DOHH2 (cell line): ENCODE measurements around the gene HOXB1.
"Not testable (repeated sequence)": the region's sequence is repeated elsewhere in the genome, so short reads cannot be mapped to it uniquely, and the experiment has no call there.

ENCODE experiments used
- H3F3A ChIP-seq: fragments of 200-600 bp; sonication (generic), shearing (Covaris generic); 2 replicates; pipeline ENCODE4 v1.6.0; 2016; ENCODE audit warnings: antibody characterized with exemption, mild to moderate bottlenecking; ENCODE audit not compliant: control insufficient read depth, insufficient read depth
- H3K27ac ChIP-seq: fragments of 200-600 bp; sonication (generic); 2 replicates; pipeline ENCODE4 v1.5.1; 2014; ENCODE audit warnings: low read depth, mild to moderate bottlenecking, low read length, moderate library complexity
- H3K27me3 ChIP-seq: fragments of 200-600 bp; sonication (generic); 2 replicates; pipeline ENCODE4 v1.6.1; 2014; ENCODE audit warnings: mild to moderate bottlenecking, low read length, mixed read lengths; ENCODE audit not compliant: control insufficient read depth
- H3K36me3 ChIP-seq: fragments of 200-600 bp; sonication (generic); 2 replicates; pipeline ENCODE4 v1.6.1; 2014; ENCODE audit warnings: mild to moderate bottlenecking, low read length, moderate library complexity, mixed read lengths; ENCODE audit not compliant: control insufficient read depth
- H3K4me1 ChIP-seq: fragments of 200-600 bp; sonication (generic); 2 replicates; pipeline ENCODE4 v1.6.1; 2014; ENCODE audit warnings: mild to moderate bottlenecking, low read length, mixed read lengths; ENCODE audit not compliant: control insufficient read depth
- H3K4me2 ChIP-seq: fragments of 200-600 bp; sonication (generic); 2 replicates; pipeline ENCODE4 v1.6.0; 2014; ENCODE audit warnings: mild to moderate bottlenecking, low read length, moderate library complexity
- H3K4me3 ChIP-seq: fragments of 200-600 bp; sonication (generic); 2 replicates; pipeline ENCODE4 v1.5.1; 2014; ENCODE audit warnings: mild to moderate bottlenecking, low read length, mixed read lengths
- H3K79me2 ChIP-seq: fragments of 200-600 bp; sonication (generic); 2 replicates; pipeline ENCODE4 v1.6.1; 2014; ENCODE audit warnings: mild to moderate bottlenecking, low read length, mixed read lengths; ENCODE audit not compliant: control insufficient read depth
- H3K9me2 ChIP-seq: fragments of 200-600 bp; sonication (generic); replicated peaks from 2 replicates; pipeline ENCODE4 v1.6.1; 2014; ENCODE audit warnings: mild to moderate bottlenecking, low read length, mixed read lengths; ENCODE audit not compliant: control insufficient read depth
- H3K9me3 ChIP-seq: fragments of 200-600 bp; sonication (generic); 2 replicates; pipeline ENCODE4 v1.6.1; 2014; ENCODE audit warnings: antibody characterized with exemption, low read length, mixed read lengths; ENCODE audit not compliant: control insufficient read depth, insufficient read depth
- H4K20me1 ChIP-seq: fragments of 200-600 bp; sonication (generic); 2 replicates; pipeline ENCODE4 v1.6.0; 2014; ENCODE audit warnings: low read depth, mild to moderate bottlenecking, antibody characterized with exemption, low read length, moderate library complexity; ENCODE audit not compliant: control insufficient read depth, insufficient read depth
- CTCF ChIP-seq: fragments of 200-600 bp; sonication (generic); IDR thresholded peaks from one replicate; pipeline ENCODE4 v1.5.1; 2014; ENCODE audit warnings: antibody characterized with exemption, mild to moderate bottlenecking, low read depth, low read length; ENCODE audit not compliant: poor library complexity, severe bottlenecking
- EZH2phosphoT487 ChIP-seq: fragments of 200-600 bp; sonication (generic); IDR thresholded peaks from 2 replicates; pipeline ENCODE4 v1.6.1; 2017; ENCODE audit warnings: borderline replicate concordance, mild to moderate bottlenecking, antibody characterized with exemption, low read length, moderate library complexity, mixed read lengths

HOXB1 gene

GRCh38 chr17:48541036-48541576, 10.3 kb upstream of the HOXB1 start:
- Histone ChIP-seq H3K27ac (no peak overlapping the region), H3K4me2 (no peak overlapping the region), H3K4me3 (no peak overlapping the region), H3K4me1 (no peaks in the 10 kb centered on the region), H3K79me2 (no peaks in the 10 kb centered on the region), H3K27me3 (peaks cover 62% of the 10 kb centered on the region), H3K9me3 (no peaks in the 10 kb centered on the region), H3F3A (no peaks in the 10 kb centered on the region), H3K36me3 (no peaks in the 10 kb centered on the region), H4K20me1 (no peaks in the 10 kb centered on the region), H3K9me2 (no peaks in the 10 kb centered on the region)
- TF ChIP-seq EZH2phosphoT487 (0 out of 2 replicates have a peak, but pooled peaks have one; percentile 24), CTCF (no peak)

- H3K27me3 ChIP-seq = peaks cover 57% of the 10 kb centered on the region
These were observed 9.4 kb upstream of the HOXB1 start for GRCh38 chr17:48540213-48540612.

GRCh38 chr17:48539177-48539576, 8.4 kb upstream of the HOXB1 start:
- no peak for TF ChIP-seq EZH2phosphoT487
- TF ChIP-seq CTCF = no peak
- Histone ChIP-seq H3K36me3 (no peaks in the 10 kb centered on the region), H3K9me3 (no peaks in the 10 kb centered on the region), H3K27me3 (peaks cover 50% of the 10 kb centered on the region), H3F3A (no peaks in the 10 kb centered on the region), H3K4me3 (no peak overlapping the region), H3K27ac (no peak overlapping the region), H3K4me2 (no peak overlapping the region), H3K4me1 (no peaks in the 10 kb centered on the region), H3K9me2 (no peaks in the 10 kb centered on the region), H4K20me1 (no peaks in the 10 kb centered on the region), H3K79me2 (no peaks in the 10 kb centered on the region)

More at GRCh38 chr17:48540213-48540612, 9.4 kb upstream of the HOXB1 start:
- H3K27ac ChIP-seq = no peak overlapping the region
- no peak for TF ChIP-seq CTCF
- no peak for TF ChIP-seq EZH2phosphoT487
- no peaks in the 10 kb centered on the region for H3K9me3 ChIP-seq
- no peaks in the 10 kb centered on the region for H3F3A ChIP-seq
- H3K4me1 ChIP-seq = no peaks in the 10 kb centered on the region
- no peaks in the 10 kb centered on the region for H3K9me2 ChIP-seq
- H4K20me1 ChIP-seq = no peaks in the 10 kb centered on the region
- no peak overlapping the region for H3K4me3 ChIP-seq
- no peaks in the 10 kb centered on the region for H3K36me3 ChIP-seq
- no peaks in the 10 kb centered on the region for H3K79me2 ChIP-seq
- no peak overlapping the region for H3K4me2 ChIP-seq

- Histone ChIP-seq H3K79me2 (no peaks in the 10 kb centered on the region), H3K9me2 (no peaks in the 10 kb centered on the region), H3K9me3 (no peaks in the 10 kb centered on the region), H4K20me1 (no peaks in the 10 kb centered on the region), H3K4me1 (no peaks in the 10 kb centered on the region), H3K27me3 (peaks cover 34% of the 10 kb centered on the region), H3K4me2 (no peak overlapping the region), H3K4me3 (no peak overlapping the region), H3K36me3 (no peaks in the 10 kb centered on the region), H3K27ac (no peak overlapping the region), H3F3A (no peaks in the 10 kb centered on the region)
- TF ChIP-seq EZH2phosphoT487 = no peak
- no peak for TF ChIP-seq CTCF
These were observed 6.5 kb upstream of the HOXB1 start for GRCh38 chr17:48537316-48537715.

GRCh38 chr17:48535793-48536559, 5.2 kb upstream of the HOXB1 start:
- not testable (repeated sequence) for H3K4me3 ChIP-seq, H3K4me1 ChIP-seq, H4K20me1 ChIP-seq, H3K9me3 ChIP-seq, H3K79me2 ChIP-seq, H3K36me3 ChIP-seq, H3K9me2 ChIP-seq, H3K4me2 ChIP-seq, H3K27ac ChIP-seq, H3F3A ChIP-seq
- peaks cover 20% of the 10 kb centered on the region for H3K27me3 ChIP-seq
